ENCODE measurements around the gene BCKDK.

DNA sequence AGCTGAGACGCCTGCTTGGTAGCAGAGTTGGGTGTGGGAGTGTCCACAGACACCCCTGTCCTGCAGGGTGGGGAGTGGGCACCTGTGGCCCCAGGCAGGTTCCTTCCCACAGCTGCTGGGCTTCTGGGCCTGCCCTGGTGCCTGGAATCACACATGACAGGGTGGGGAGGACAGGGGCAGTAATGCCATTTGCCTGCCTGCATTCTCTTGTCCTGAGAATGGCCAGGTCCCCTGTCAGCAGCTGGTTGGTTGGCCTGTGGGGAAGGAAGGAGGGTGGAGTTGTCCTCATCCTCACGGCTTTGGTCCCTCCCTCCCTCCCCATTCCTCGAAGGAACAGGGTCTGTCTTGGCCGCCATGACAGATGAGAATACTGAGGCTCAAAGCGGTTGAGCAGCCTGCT, 24.6 kb upstream of the BCKDK start:
- TF ChIP-seq, protein P1, sequence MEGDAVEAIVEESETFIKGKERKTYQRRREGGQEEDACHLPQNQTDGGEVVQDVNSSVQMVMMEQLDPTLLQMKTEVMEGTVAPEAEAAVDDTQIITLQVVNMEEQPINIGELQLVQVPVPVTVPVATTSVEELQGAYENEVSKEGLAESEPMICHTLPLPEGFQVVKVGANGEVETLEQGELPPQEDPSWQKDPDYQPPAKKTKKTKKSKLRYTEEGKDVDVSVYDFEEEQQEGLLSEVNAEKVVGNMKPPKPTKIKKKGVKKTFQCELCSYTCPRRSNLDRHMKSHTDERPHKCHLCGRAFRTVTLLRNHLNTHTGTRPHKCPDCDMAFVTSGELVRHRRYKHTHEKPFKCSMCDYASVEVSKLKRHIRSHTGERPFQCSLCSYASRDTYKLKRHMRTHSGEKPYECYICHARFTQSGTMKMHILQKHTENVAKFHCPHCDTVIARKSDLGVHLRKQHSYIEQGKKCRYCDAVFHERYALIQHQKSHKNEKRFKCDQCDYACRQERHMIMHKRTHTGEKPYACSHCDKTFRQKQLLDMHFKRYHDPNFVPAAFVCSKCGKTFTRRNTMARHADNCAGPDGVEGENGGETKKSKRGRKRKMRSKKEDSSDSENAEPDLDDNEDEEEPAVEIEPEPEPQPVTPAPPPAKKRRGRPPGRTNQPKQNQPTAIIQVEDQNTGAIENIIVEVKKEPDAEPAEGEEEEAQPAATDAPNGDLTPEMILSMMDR (conservative IDR thresholded peaks at IDR 0.05; ENCODE audit: low read depth, low read length) = no peak
- TF ChIP-seq EZH2phosphoT487 (IDR thresholded peaks at IDR 0.05; ENCODE audit: borderline replicate concordance, low read length) = no peak
